NCI-H1417 treated with DMSO at 0.1 percent for 48 hours (cell line): ENCODE results near the gene GCK.
A peak's percentile ranks its signal among the peaks of the same experiment; 100 is the strongest.
"Not testable (repeated sequence)": the region's sequence is repeated elsewhere in the genome, so short reads cannot be mapped to it uniquely, and the experiment has no call there.

Source experiments
- DNase-seq: peaks from one replicate; lab custom pipeline; 2025; lab: John Stamatoyannopoulos, UW

GCK gene

GRCh38 chr7:44201813-44202212, 12.6 kb upstream of the GCK start:
- no peak for DNase-seq

DNA sequence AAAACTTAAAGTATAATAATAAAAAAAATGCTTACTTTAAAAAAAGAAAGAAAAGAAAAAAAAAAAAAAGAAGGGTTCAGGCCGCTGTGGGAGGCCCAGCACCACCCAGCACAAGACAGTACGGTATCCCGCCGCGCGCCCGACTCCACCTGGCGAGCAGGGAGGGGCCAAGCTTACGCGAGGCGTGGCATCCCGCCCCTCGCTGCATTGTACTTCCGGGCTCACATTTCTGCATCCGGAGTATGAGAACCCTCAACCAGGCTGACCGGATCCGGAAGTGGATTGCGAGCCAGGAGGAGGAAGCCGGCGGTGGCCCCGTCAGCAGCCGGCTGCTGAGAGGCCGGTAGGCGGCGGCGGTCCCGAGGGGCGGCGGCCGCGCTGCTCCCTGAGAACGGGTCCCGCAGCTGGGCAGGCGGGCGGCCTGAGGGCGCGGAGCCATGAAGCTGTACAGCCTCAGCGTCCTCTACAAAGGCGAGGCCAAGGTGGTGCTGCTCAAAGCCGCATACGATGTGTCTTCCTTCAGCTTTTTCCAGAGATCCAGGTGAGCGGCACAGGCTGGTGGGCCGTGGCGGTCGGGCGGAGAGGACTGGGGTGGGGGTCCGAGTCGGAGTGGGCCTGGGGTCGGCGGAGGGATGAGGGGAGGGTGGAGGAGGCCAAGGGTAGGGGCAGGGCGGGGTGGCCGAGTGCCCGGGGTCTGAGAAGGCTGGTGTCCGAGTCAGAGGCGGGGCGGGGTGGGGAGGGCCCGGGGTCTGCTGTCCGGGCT, 11.6 kb upstream of the GCK start, which contains the start of gene YKT6:
YKT6 (plus strand) TSS at position 280 of the 763 bp plus-strand sequence; CDS start at position 438, 158 bp downstream.
- DNase-seq: peak; percentile 79

- DNase-seq: not testable (repeated sequence)
Measured at GRCh38 chr7:44200163-44200562, 10.9 kb upstream of the GCK start.

GRCh38 chr7:44197474-44197873, 8.2 kb upstream of the GCK start:
- no peak for DNase-seq

GRCh38 chr7:44196450-44196872, 7.2 kb upstream of the GCK start:
- no peak for DNase-seq

- no peak for DNase-seq
Measured at GRCh38 chr7:44195889-44196288, 6.7 kb upstream of the GCK start.

GRCh38 chr7:44194562-44195145, 5.4 kb upstream of the GCK start:
- no peak for DNase-seq

DNA sequence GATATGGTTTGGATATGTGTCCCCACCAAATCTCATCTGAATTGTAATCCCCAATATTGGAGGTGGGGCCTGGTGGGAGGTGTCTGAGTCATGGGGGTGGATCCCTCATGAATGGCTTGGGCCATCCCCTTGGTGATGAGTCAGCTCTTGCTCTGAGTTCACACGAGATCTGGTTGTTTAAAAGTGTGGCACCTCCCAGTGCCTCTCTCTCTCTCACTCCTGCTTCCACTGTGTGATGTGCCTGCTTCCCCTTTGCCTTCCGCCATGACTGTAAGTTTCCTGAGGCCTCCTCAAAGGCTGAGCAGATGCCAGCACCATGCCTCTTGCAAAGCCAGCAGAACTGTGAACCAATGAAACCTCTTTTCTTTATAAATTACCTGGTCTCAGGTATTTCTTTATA, 4.8 kb upstream of the GCK start:
- DNase-seq: no peak

- DNase-seq: no peak
Measured at GRCh38 chr7:44193011-44193802, 4.0 kb upstream of the GCK start.

DNA sequence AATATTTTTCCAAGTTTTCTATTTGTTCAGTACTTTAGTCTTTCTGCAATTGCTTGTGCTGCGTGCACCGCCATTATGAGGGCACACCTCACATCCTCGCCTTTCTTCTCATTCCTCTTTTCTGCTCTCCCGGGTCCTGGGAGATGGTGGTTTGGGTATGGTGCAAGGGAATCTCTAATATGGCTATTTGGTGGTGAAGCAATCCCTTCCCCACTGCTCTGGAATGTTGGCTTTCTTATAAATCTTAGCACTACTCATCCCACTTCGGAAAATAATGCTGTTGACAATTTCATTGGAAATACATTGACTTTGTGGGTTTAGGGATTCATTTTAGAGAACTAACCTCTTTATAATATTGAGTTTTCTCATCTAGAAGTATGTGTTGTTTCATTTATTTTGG, 1.9 kb upstream of the GCK start:
- DNase-seq: no peak

DNA sequence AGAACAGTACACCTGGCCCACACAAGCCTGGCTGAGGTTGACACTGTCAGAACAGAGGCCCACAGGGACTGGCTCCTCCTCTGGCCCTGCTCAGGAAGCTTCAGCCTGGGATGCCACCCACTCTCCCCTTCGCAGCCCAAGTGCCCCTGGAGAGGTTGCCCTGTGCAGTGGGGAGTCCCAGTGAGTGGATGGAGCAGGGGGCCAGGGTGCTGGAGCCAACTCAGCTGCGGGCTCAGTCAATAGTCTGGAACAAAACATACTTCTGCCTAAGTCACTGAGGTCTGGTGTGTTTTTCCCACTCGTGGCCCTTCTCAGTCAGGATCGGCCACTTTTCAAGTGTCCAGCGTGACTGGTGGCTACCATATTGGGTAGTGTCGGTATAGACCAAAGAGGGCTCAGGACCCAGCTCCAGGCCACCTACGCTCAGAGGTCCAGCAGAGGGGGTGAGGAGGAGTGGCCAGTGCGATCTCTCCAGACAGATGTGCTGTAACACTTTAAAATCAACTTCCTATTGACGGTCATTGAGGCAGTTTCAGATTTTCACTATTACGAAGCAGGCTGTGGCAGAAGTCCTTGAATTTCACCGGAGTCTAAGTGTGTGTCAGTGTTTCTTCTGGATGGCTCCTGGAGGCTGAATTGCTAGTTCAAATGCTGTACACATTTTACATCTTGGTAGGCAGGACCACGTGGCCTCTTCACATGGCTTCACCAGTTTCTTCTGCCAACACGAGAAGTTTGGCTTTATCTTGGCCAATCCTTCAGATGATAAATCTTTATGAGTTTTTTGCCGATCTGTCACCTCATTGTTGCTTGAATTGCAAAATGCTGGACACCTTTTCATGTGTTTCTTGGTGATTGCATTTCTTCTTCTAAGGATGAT, 994 bp upstream of the GCK start:
- DNase-seq: no peak

GRCh38 chr7:44188480-44189225, 586 bp downstream of the GCK start:
- no peak for DNase-seq

DNA sequence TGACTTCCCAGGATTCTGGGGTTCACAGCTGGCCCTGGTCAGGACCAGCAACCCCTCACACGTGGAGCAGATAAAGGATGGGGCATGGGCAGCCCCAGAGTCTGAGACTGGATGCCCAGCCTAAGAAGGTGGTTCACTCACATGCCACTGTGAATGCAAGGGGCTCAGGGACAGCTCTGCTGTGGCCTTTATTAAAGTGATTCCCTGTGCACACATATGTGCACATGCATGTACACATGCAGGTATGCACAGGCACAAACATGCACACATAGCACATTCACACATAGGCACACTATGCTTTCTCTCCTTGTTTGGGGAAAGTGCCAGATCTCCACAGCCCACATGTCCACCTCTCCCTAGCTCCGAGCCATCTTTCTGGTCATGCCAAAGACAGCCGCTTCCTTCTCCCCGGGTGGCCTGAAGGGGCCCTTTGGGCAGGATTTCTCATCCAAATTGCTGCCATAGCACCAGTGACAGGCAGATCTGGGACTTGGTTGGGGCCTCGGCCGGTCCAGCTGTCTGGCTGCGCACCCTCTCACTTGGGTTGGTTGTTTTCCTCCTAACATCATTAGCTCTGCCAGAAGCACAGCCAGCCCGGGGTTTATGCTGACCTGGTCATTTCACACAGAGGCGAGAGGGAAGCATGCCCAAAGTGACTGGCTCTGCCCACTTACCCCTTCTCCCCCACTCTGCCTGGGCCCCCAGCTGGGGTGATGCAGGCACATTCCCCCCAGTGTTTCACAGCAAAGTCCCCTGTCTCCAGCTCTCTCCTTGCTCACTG, 1.4 kb downstream of the GCK start:
- DNase-seq: no peak

GRCh38 chr7:44186736-44187135, 2.5 kb downstream of the GCK start:
- no peak for DNase-seq

DNA sequence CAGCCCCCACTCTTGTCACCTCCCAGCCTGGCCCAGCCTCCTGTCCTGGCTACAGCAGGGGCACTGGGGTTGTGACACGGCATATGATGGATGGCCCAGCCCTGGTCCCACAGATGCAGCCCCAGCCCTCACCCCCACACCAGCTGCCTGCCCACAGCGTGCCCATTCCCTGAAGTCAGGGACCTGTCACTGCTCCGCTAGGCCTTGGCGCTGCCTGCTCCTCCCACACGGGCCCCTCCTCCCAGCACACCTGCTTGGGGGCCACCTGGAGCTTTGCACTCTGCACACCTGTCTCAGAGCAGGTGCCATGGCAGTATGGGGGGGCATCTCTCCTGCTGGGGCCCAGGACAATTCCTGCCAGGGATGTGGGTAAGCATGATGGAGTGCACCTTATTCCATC, 3.5 kb downstream of the GCK start:
- DNase-seq: no peak

DNA sequence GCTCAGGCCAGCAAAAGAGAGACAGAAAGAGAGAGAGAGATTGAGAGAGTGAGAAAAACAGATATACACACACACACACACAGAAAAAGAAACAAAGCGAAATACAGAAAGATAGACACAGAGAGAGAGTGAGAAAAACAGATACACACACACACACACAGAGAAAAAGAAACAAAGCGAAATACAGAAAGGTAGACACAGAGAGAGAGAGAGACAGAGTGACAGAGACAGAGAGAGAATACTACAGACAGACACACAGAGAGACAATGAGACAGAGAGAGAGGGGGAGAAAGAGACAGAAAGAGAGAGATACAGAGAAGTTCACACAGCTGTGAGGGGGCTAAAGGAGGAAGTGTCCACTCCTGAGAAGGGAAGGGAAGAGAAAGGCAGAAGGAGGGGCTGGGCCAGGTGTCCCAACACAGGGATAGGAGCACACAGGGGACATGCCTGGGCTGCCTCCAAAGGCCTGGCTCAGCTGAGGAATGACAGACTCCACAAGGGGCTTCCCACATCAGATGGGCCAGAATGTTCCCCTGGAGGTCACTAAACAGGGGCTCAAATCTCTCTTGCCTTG, 4.3 kb downstream of the GCK start:
- DNase-seq: no peak

DNA sequence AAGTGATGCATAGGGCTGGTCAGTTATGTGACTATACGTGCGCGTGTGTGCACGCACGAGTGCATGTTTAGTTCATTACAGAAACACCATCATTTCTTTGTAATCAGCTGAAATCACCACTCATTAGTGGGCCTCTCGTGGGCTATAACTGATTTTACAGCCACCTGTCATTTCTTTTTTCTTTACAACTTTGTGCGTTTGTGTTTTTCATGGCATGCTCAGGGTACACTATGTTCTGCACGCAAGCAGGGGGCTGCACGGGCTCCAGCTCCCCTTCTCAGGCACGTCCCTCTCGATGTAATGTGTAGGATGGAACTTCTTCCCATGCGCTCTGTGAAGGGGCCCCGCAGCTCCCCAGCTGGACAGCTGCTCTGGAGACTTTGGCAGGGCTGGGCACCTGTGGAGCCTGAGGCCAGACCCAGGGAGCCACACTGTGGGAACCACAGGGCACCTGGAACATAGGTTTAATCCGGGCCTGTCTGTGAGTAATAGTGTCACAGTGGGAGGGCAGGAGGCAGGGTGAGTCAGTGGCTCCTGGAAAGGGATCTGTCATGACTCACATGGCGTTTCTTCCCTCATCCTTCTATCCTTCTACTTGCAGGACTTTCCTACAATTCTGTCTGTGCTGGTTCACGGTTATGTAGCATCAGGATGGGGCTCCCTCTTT, 4.9 kb downstream of the GCK start:
- peak; percentile 64 for DNase-seq

- DNase-seq: no peak
Measured at GRCh38 chr7:44183386-44183785, 5.9 kb downstream of the GCK start.

DNA sequence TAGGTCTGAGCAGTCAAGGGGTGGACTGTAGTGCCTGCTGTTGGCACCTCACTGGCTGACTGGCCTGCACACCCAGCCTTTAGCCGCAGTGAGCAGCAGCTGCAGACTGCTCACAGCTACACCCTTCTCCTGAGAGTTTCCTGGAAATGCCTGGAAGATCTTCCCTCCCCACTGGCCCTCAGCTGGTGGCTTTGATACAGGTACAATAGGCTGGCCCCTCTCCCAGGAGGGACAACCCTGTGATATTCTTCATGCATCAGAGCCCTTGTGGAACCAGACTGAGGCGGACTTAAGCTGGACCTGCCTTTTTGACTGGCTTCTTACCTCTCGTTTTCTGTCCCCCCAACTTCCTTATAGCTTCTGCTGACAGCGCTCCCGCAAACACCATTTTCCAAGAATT, 6.4 kb downstream of the GCK start:
- no peak for DNase-seq

GRCh38 chr7:44180631-44181030, 8.6 kb downstream of the GCK start:
- DNase-seq: no peak
